HUES48 (cell line): ENCODE results near the gene VPS36.
A peak's percentile ranks its signal among the peaks of the same experiment; 100 is the strongest.

Experiments
- H3K27ac ChIP-seq: one replicate; pipeline ENCODE4 v1.7.0; 2013; ENCODE audit warnings: low read depth, low read length, inconsistent platforms
- H3K27me3 ChIP-seq: 2 replicates; pipeline ENCODE4 v1.6.1; 2013; ENCODE audit warnings: mild to moderate bottlenecking, low read length; ENCODE audit not compliant: control insufficient read depth, insufficient read depth
- H3K36me3 ChIP-seq: 2 replicates; pipeline ENCODE4 v1.6.1; 2013; ENCODE audit warnings: low read length; ENCODE audit not compliant: control insufficient read depth, insufficient read depth
- H3K4me1 ChIP-seq: 2 replicates; pipeline ENCODE4 v1.6.1; 2013; ENCODE audit warnings: mild to moderate bottlenecking, low read length; ENCODE audit not compliant: control insufficient read depth, insufficient read depth
- H3K4me3 ChIP-seq: 2 replicates; pipeline ENCODE4 v1.5.1; 2013; ENCODE audit warnings: mild to moderate bottlenecking, low read depth, low read length
- H3K9ac ChIP-seq: 2 replicates; pipeline ENCODE4 v1.6.1; 2013; ENCODE audit warnings: mild to moderate bottlenecking, low read depth, low read length, moderate library complexity
- H3K9me3 ChIP-seq: 2 replicates; pipeline ENCODE4 v1.6.1; 2013; ENCODE audit warnings: low read length; ENCODE audit not compliant: control insufficient read depth, insufficient read depth

The VPS36 gene

DNA sequence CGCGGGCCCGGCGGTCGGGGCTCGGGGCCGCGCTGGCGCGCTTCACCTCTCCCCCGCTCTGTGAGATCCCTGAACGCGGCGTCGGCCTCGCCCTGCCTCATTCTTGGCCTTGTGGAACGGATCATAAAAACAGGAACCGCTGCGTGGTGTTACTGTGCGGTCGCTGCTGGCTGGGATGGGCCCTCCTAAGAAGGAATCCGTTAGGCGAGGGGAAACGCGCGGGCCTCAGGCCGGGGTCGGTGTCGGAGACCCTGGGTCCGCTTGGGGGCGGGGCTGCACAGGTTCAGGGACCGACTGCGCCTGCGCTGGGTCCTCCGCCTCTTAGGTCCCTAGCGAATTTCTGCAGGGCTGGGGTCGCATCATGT, 5.2 kb upstream of the VPS36 start:
- H3K27ac ChIP-seq: peak overlapping the region; percentile 92
- no peaks in the 10 kb centered on the region for H3K27me3 ChIP-seq
- H3K36me3 ChIP-seq: peaks cover 37% of the 10 kb centered on the region
- H3K4me1 ChIP-seq: peaks cover 10% of the 10 kb centered on the region
- H3K4me3 ChIP-seq: peak overlapping the region; percentile 98
- peak overlapping the region; percentile 81 for H3K9ac ChIP-seq
- H3K9me3 ChIP-seq: no peaks in the 10 kb centered on the region

DNA sequence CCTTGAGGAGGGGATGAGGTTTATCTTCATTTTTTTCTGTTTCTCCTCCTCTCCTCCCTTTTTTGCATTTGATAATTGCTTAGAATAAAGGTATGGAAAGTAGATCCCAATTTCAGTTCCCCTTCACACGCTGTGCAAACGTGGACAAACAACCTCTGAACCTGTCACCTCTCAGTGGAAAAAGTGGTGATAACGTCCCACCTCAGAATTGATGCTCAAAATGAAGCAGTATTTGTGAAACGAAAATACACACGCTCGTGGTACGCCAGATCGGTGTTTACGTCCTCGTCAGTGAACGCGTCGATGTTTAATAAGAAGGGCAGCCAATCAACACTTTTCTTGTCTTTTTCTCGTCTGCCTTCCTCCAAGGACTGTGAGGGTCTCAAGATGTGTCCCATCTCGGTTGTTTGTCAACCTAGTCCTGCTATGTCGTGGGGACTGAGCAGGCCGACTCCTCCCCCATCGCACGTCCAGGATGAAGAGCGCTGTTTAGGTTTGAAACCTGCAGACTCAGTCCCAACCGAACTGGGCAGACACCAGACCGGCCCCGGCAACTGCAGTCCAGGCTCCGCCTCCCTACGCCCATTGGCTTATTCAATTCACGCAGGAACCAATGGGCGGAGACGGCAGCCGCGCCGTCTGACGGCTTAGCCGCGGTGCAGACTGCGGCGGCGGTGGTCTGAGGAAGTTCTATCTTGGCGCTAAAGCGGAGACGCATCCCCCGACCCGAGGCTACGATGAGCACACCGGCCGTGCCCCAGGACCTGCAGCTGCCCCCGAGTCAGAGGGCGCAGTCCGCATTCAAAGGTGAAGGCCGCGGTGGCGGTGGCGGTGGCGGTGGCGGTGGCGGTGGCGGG, 4.6 kb upstream of the VPS36 start, which contains the start of gene CKAP2:
TSS of gene CKAP2 (plus strand) at position 659 of the 857 bp plus-strand sequence. CDS start at position 738, 79 bp downstream.
- H3K4me1 ChIP-seq: peaks cover 10% of the 10 kb centered on the region
- H3K9me3 ChIP-seq: no peaks in the 10 kb centered on the region
- H3K27ac ChIP-seq: peak within 1 kb of the TSS; percentile 92
- H3K27me3 ChIP-seq: no peaks in the 10 kb centered on the region
- peak within 1 kb of the TSS; percentile 98 for H3K4me3 ChIP-seq
- peaks cover 33% of the 10 kb centered on the region for H3K36me3 ChIP-seq
- H3K9ac ChIP-seq: peak within 1 kb of the TSS; percentile 81

DNA sequence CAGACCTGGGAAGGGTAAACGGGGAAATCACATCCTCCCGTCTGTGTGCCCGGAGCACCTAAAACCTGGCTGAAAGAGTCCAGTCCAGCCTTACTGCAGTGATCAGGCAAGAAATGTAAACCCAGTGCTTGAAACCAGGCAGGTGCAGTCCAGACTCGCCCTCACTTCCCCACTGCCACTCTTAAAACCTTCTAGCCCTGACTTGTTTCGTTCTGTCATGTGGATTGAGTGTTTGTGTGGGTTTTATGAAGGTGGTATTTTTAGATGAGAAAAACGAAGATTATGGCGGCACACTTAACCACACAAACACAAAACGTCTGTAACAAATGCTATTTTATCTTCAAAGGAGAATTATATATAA, 4.0 kb upstream of the VPS36 start:
- Histone ChIP-seq H3K9me3 (no peaks in the 10 kb centered on the region), H3K4me1 (peaks cover 11% of the 10 kb centered on the region), H3K4me3 (peak overlapping the region; percentile 98), H3K27me3 (no peaks in the 10 kb centered on the region), H3K36me3 (peaks cover 27% of the 10 kb centered on the region), H3K27ac (no peak overlapping the region), H3K9ac (peak overlapping the region; percentile 81; the same call in 1 of the 2 replicates)

DNA sequence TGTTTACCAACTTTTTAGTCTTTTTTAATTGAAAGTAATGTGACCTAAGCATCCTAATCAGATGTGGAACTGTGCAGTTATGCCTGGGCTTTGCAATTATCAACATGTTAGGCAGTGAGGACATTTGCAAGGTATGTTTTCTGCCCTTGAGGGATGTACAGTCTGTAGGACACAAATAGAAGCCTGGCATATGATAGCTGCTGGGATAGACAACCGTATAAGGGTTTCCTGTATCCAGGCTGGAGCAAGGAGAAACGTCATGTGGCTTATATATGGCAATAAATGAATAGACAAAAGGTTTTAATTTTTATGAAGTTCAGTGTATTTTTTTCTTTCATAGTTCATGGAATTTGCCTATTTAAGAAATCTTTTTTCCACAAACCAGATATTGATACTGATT, 2.0 kb upstream of the VPS36 start:
- Histone ChIP-seq H3K9ac (no peak overlapping the region), H3K36me3 (peaks cover 11% of the 10 kb centered on the region), H3K9me3 (no peaks in the 10 kb centered on the region), H3K27ac (no peak overlapping the region), H3K4me3 (no peak overlapping the region), H3K4me1 (peaks cover 22% of the 10 kb centered on the region), H3K27me3 (no peaks in the 10 kb centered on the region)

DNA sequence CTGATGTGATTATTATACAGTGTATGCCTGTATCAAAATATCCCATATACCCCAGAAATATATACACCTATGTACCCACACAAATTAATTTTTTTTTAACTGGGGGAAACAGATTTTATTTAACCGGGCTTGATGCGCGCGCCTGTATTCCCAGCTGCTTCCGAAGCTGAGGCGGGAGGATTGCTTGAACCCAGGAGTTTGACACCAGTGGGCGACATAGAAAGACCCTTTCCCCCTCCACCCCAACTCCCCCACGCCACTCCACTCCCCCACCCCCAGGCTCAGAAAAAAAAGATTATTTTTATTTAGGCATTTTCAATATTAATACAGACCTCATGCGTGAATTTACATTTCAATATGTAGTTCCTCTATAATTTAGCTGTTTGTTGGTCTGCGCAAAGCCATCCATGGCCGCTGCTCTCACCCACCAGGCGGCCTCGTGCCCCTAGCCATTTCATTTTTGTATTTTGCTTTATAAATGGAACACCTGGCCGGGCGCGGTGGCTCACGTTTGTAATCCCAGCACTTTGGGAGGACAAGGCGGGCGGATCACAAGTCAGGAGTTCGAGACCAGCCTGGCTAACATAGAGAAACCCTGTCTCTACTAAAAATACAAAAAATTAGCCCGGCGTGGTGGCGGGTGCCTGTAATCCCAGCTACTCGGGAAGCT, 836 bp upstream of the VPS36 start:
- Histone ChIP-seq H3K4me3 (no peak overlapping the region), H3K9ac (no peak overlapping the region), H3K36me3 (no peaks in the 10 kb centered on the region; the same call in 1 of the 2 replicates)

DNA sequence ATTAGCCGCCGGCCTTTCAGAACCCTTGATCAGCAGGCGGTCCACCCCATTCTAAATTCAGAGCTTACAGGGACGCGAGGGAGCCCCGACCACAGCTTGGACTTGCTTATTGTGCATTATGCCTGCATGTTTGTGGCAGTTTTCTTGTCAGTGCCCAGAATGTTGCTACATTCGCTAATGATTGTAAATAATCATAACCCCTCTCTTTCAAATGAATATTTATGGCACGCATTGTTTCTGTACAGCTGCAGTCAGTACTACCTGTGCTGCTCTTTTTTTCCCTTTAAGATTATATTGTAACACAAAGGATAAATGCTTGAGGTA, 321 bp upstream of the VPS36 start:
- Histone ChIP-seq H3K27ac (no peak overlapping the region), H3K9me3 (no peaks in the 10 kb centered on the region), H3K4me1 (peaks cover 19% of the 10 kb centered on the region), H3K27me3 (no peaks in the 10 kb centered on the region), H3K9ac (no peak overlapping the region), H3K4me3 (peak overlapping the region; percentile 43; the same call in 1 of the 2 replicates), H3K36me3 (no peaks in the 10 kb centered on the region; the same call in 1 of the 2 replicates)

More for the DNA sequence above, 836 bp upstream of the VPS36 start:
- Histone ChIP-seq H3K27ac (no peak overlapping the region), H3K9me3 (no peaks in the 10 kb centered on the region), H3K27me3 (no peaks in the 10 kb centered on the region), H3K4me1 (peaks cover 21% of the 10 kb centered on the region)

DNA sequence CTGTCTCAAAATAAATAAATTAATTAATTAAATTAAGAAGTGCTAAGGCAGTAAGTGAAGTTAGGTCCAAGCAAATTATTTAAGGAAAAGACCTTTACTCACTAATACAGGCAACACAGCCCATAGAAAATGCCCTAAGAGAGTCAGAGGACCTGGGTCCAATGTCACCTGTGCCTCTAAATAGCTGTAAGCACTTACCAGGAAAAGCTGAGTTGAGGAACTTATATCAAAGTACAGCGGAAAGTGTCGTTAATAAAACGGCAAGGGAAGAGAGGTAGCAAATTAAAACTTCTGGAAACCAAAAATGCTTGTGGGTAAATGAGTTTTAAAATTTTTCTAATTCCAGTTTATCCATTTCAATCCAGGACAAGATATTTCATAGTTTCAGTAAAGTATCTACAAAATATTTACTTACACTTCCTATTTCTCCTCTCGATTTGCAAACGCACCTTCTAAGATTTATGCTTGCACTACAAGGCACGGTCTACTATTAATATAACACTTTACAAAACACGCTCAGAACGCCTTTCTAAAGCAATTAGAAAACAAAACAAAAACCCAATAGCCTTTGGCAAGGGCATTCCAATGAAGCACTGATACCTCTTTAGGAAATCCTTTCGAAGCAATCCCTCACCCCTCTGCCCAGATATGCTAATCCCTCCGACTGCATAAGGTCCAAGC, 963 bp downstream of the VPS36 start:
- H3K4me3 ChIP-seq: peak overlapping the region; percentile 93
- peak overlapping the region; percentile 84 for H3K9ac ChIP-seq
- peaks cover 6% of the 10 kb centered on the region for H3K36me3 ChIP-seq
- H3K27me3 ChIP-seq: no peaks in the 10 kb centered on the region
- peaks cover 16% of the 10 kb centered on the region for H3K4me1 ChIP-seq
- H3K27ac ChIP-seq: peak overlapping the region; percentile 84
- H3K9me3 ChIP-seq: no peaks in the 10 kb centered on the region

DNA sequence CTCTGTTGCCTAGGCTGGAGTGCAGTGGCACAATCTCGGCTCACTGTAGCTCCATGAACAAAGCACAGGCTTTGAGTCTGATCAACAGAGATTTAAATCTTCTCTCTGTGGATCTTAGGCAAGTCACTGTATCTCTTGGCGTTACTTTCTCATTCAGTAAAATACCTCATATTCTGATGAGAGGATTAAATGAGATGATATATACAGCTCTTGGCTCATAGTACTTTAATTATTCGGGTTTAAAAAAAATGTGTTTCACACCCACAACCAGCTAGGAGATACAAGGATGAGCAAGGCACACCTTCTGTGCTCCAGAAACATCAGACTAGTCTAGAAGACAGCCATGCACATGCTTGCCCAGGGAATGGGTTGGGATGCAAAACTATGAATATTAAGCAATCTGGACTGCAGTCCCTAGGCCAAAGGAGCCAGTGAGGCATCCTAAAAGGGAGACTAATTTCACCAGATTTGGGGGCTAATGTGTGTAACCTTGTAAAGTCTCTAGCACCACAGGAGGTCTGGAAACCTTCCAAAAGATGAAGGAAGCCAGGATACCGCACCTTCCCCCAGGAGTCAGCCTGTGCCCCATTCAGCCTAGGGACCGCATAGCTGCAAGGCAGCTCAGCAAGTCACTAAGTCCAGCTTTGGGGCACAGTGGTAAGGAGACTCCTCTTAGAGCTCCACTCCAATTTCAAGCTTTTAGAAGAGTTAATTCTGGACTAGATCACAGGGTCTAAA, 2.5 kb downstream of the VPS36 start:
- no peaks in the 10 kb centered on the region for H3K27me3 ChIP-seq
- no peaks in the 10 kb centered on the region for H3K9me3 ChIP-seq
- peaks cover 6% of the 10 kb centered on the region for H3K36me3 ChIP-seq
- peaks cover 12% of the 10 kb centered on the region; the same call in 1 of the 2 replicates for H3K4me1 ChIP-seq
- no peak overlapping the region for H3K4me3 ChIP-seq
- no peak overlapping the region for H3K27ac ChIP-seq
- no peak overlapping the region for H3K9ac ChIP-seq

DNA sequence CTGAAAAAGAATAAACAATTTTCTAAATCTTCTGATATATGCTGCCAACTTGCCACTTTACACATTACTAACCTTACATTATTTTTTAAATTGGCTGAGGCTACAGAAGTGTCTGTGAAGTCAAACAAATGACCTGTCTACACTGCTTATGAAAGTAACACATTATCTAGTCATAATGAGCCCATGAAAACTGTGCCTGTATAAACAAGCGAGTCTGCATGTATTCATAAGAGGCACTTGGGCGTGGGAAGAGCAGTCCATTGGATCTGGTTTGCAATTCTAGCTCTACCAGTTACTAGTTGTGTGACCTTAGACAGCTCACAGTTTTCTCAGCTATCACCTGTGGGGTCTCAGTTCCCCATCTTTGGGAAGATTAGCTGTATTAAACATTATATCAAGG, 3.1 kb downstream of the VPS36 start:
- Histone ChIP-seq H3K27me3 (no peaks in the 10 kb centered on the region), H3K4me1 (peaks cover 12% of the 10 kb centered on the region; the same call in 1 of the 2 replicates), H3K9ac (no peak overlapping the region), H3K27ac (no peak overlapping the region), H3K9me3 (no peaks in the 10 kb centered on the region), H3K36me3 (peaks cover 6% of the 10 kb centered on the region), H3K4me3 (no peak overlapping the region)

DNA sequence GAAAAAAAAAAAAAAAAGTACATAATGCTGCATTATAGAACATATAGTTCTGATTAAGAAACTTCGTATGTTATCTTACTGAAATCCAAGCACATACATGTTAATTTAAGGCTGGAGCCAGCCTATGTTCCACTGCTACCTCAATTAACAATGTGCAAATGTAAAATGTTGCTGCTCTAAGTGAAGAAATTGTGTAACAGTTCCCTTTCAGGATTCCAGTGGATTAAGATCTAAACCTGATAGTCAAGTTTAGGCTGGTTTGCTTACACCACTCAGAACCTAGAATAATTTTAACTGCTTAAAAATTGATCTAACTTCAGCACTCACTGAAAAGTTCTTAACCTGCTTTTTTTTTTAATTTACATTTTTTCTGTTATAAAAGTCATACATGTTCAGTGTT, 4.2 kb downstream of the VPS36 start:
- Histone ChIP-seq H3K36me3 (peaks cover 10% of the 10 kb centered on the region), H3K4me3 (no peak overlapping the region), H3K27ac (no peak overlapping the region), H3K9me3 (no peaks in the 10 kb centered on the region), H3K4me1 (peaks cover 12% of the 10 kb centered on the region; the same call in 1 of the 2 replicates), H3K27me3 (no peaks in the 10 kb centered on the region), H3K9ac (no peak overlapping the region)
